Activated CD8-positive, alpha-beta memory T cell treated with anti-CD3 and anti-CD28 coated beads, Interleukin-2, amount 10 ng/mL, durations not matched to agents 7 days and 5 days (primary cell): ENCODE measurements around the gene ICAM3. TPM values are rescaled to one million over a fixed set of nuclear protein-coding genes. Genes with fewer than 3 reads are reported as not detected.

Experiments
- ATAC-seq: fragments of 150-1000 bp; cut with Tn5 transposase; one replicate; pipeline ENCODE4 v1.10.0; 2021; ENCODE audit warnings: moderate library complexity
- CTCF ChIA-PET: fragments of 350-600 bp; sonication (Branson Sonifier 250); formaldehyde crosslinking; loops from one replicate; lab custom pipeline; 2021; ENCODE audit warnings: antibody characterized with exemption; lab: Charles Lee
- DNase-seq: peaks from one replicate; pipeline ENCODE4 v3.0.0-alpha.2; 2020
- H3K27ac Mint-ChIP-seq: one replicate; pipeline ENCODE4 v1.8.0; 2021; ENCODE audit warnings: mild to moderate bottlenecking, mixed read lengths
- H3K27me3 Mint-ChIP-seq: one replicate; pipeline ENCODE4 v1.8.0; 2021; ENCODE audit warnings: mixed read lengths
- H3K36me3 Mint-ChIP-seq: one replicate; pipeline ENCODE4 v1.8.0; 2021; ENCODE audit warnings: mild to moderate bottlenecking, mixed read lengths
- H3K4me1 Mint-ChIP-seq: one replicate; pipeline ENCODE4 v1.8.0; 2021; ENCODE audit warnings: mixed read lengths
- H3K4me3 Mint-ChIP-seq: one replicate; pipeline ENCODE4 v1.8.0; 2021; ENCODE audit warnings: mild to moderate bottlenecking, moderate library complexity, mixed read lengths
- H3K9me3 Mint-ChIP-seq: one replicate; pipeline ENCODE4 v1.8.0; 2022; ENCODE audit warnings: low read depth, mixed read lengths
- total RNA-seq, 2 experiments: library from RNA; stranded (reverse); gene quantifications; one replicate each; pipeline ENCODE4 v1.2.3, GENCODE V29; 2021

Gene ICAM3
- total RNA-seq, 2 experiments from 2014 or later = 169 to 192 TPM

GRCh38 chr19:10290357-10290875 is 49.0 kb downstream of the ICAM3 start:
- Mint-ChIP-seq H3K36me3 (peaks cover 11% of the 10 kb centered on the region), H3K9me3 (no peaks in the 10 kb centered on the region), H3K4me3 (peak overlapping the region; percentile 68), H3K4me1 (peaks cover 74% of the 10 kb centered on the region), H3K27ac (no peak overlapping the region), H3K27me3 (peaks cover 74% of the 10 kb centered on the region)
- no peak for ATAC-seq
- no peak for DNase-seq
- CTCF ChIA-PET = interaction anchor here (1.0 to 10.1 kb wide), 8 partner anchors 9 to 136 kb away, joined by 3 to 116 read pairs (median 8); partner anchors contain the start of gene ICAM1

- Mint-ChIP-seq H3K4me3 (peak within 1 kb of the TSS; percentile 68), H3K36me3 (peaks cover 16% of the 10 kb centered on the region), H3K4me1 (peaks cover 76% of the 10 kb centered on the region), H3K27ac (peak within 1 kb of the TSS; percentile 49), H3K9me3 (no peaks in the 10 kb centered on the region), H3K27me3 (peaks cover 69% of the 10 kb centered on the region)
- ATAC-seq (no peak), DNase-seq (no peak)
- CTCF ChIA-PET = interaction anchor here (1.0 to 10.1 kb wide), 8 partner anchors 9 to 127 kb away, joined by 3 to 116 read pairs (median 7); partner anchors contain the start of gene ICAM1
Measured at GRCh38 chr19:10289836-10290356, 49.5 kb downstream of the ICAM3 start, which contains the start of gene ICAM5. TSS of gene ICAM5 (plus strand) at chr19:10289952. CDS start at chr19:10290044, 92 bp downstream.

- Mint-ChIP-seq H3K4me3 (peak overlapping the region; percentile 68), H3K27ac (peak overlapping the region; percentile 49), H3K27me3 (peaks cover 63% of the 10 kb centered on the region), H3K4me1 (peaks cover 73% of the 10 kb centered on the region), H3K36me3 (peaks cover 22% of the 10 kb centered on the region), H3K9me3 (no peaks in the 10 kb centered on the region)
- CTCF ChIA-PET = interaction anchor here (0.9 to 10.1 kb wide), 11 partner anchors 9 to 128 kb away, joined by 3 to 116 read pairs (median 4); partner anchors contain the start of gene ICAM1
- peak; percentile 76 for DNase-seq
- peak; percentile 31 for ATAC-seq
Measured at GRCh38 chr19:10289167-10289835, 50.1 kb downstream of the ICAM3 start.

GRCh38 chr19:10288662-10289166 is 50.7 kb downstream of the ICAM3 start:
- DNase-seq (peak; percentile 64), ATAC-seq (peak; percentile 8)
- CTCF ChIA-PET = interaction anchor here (0.9 to 10.1 kb wide), 10 partner anchors 9 to 129 kb away, joined by 3 to 116 read pairs (median 4); partner anchors contain the start of gene ICAM1
- Mint-ChIP-seq H3K36me3 (peaks cover 28% of the 10 kb centered on the region), H3K9me3 (no peaks in the 10 kb centered on the region), H3K4me3 (peak overlapping the region; percentile 68), H3K27ac (peak overlapping the region; percentile 49), H3K4me1 (peaks cover 73% of the 10 kb centered on the region), H3K27me3 (peaks cover 57% of the 10 kb centered on the region)

GRCh38 chr19:10286803-10287737 is 52.4 kb downstream of the ICAM3 start, which contains the start of gene ICAM4:
TSS of gene ICAM4 (plus strand) at chr19:10286955. CDS start at chr19:10287013, 58 bp downstream.
- ATAC-seq = peak; percentile 34
- Mint-ChIP-seq H3K9me3 (no peaks in the 10 kb centered on the region), H3K4me3 (peak within 1 kb of the TSS; percentile 20), H3K27ac (peak within 1 kb of the TSS; percentile 56), H3K36me3 (peaks cover 32% of the 10 kb centered on the region), H3K4me1 (peaks cover 61% of the 10 kb centered on the region), H3K27me3 (peaks cover 41% of the 10 kb centered on the region)
- DNase-seq = peak; percentile 68
- CTCF ChIA-PET = interaction anchor here (0.6 to 10.1 kb wide), 4 partner anchors 16 to 239 kb away, joined by 3 to 116 read pairs (median 12); partner anchors contain the start of gene ICAM1

- DNase-seq (no peak), ATAC-seq (no peak)
- Mint-ChIP-seq H3K27me3 (peaks cover 25% of the 10 kb centered on the region), H3K27ac (no peak overlapping the region), H3K36me3 (peaks cover 40% of the 10 kb centered on the region), H3K4me1 (peaks cover 54% of the 10 kb centered on the region), H3K4me3 (no peak overlapping the region), H3K9me3 (no peaks in the 10 kb centered on the region)
- CTCF ChIA-PET = interaction anchor here (1.4 to 10.1 kb wide), 4 partner anchors 15 to 104 kb away, joined by 5 to 116 read pairs (median 12); partner anchors contain the start of gene ICAM1
Measured at GRCh38 chr19:10285393-10285792, 54.0 kb downstream of the ICAM3 start.

GRCh38 chr19:10284960-10285278 is 54.5 kb downstream of the ICAM3 start:
- H3K36me3 Mint-ChIP-seq = peaks cover 42% of the 10 kb centered on the region
- DNase-seq (no peak), ATAC-seq (no peak)
- H3K27ac Mint-ChIP-seq = no peak overlapping the region
- H3K27me3 Mint-ChIP-seq = peaks cover 21% of the 10 kb centered on the region
- H3K4me1 Mint-ChIP-seq = peaks cover 54% of the 10 kb centered on the region
- CTCF ChIA-PET = interaction anchor here (1.4 to 10.1 kb wide), 3 partner anchors 14 to 104 kb away, joined by 5 to 116 read pairs (median 20); partner anchors contain the start of gene ICAM1
- no peak overlapping the region for H3K4me3 Mint-ChIP-seq
- no peaks in the 10 kb centered on the region for H3K9me3 Mint-ChIP-seq

- CTCF ChIA-PET = interaction anchor here (1.4 to 10.1 kb wide), 3 partner anchors 14 to 105 kb away, joined by 5 to 116 read pairs (median 20); partner anchors contain the start of gene ICAM1
- H3K4me1 Mint-ChIP-seq = peaks cover 59% of the 10 kb centered on the region
- no peak overlapping the region for H3K4me3 Mint-ChIP-seq
- DNase-seq = no peak
- peaks cover 19% of the 10 kb centered on the region for H3K27me3 Mint-ChIP-seq
- H3K27ac Mint-ChIP-seq = no peak overlapping the region
- peaks cover 45% of the 10 kb centered on the region for H3K36me3 Mint-ChIP-seq
- ATAC-seq = no peak
- H3K9me3 Mint-ChIP-seq = no peaks in the 10 kb centered on the region
Measured at GRCh38 chr19:10284065-10284959, 55.1 kb downstream of the ICAM3 start.

Other genes starting within 250 kb of the ICAM3 start
- 1 to 10 TPM; 2.7 to 3.3 TPM for gene ANGPTL6, start 236.9 kb downstream of the ICAM3 start, total RNA-seq
- 100 to 1,000 TPM in 1 of 2 experiments, 10 to 100 TPM in 1; 98.5 to 115 TPM for gene PPAN, start 233.3 kb downstream of the ICAM3 start, total RNA-seq
- gene P2RY11, start 227.9 kb downstream of the ICAM3 start, total RNA-seq = 10 to 100 TPM; 36.0 to 43.7 TPM
- gene EIF3G, start 219.7 kb downstream of the ICAM3 start, total RNA-seq = 100 to 1,000 TPM; 216 to 256 TPM
- gene DNMT1, start 144.7 kb downstream of the ICAM3 start, total RNA-seq = 100 to 1,000 TPM; 433 to 500 TPM
- 1 to 10 TPM; 6.1 to 8.5 TPM for gene S1PR2, start 108.3 kb downstream of the ICAM3 start, total RNA-seq
- 100 to 1,000 TPM in 1 of 2 experiments, 10 to 100 TPM in 1; 85.4 to 112 TPM for gene MRPL4, start 87.4 kb downstream of the ICAM3 start, total RNA-seq
- 10 to 100 TPM; 17.7 to 31.5 TPM for gene ICAM1, start 68.5 kb downstream of the ICAM3 start, total RNA-seq
- gene ICAM4, start 52.7 kb downstream of the ICAM3 start, total RNA-seq = under 1 TPM; 0.89 to 0.99 TPM
- under 1 TPM; 0.41 to 0.84 TPM for gene ICAM5, start 49.7 kb downstream of the ICAM3 start, total RNA-seq
- 1 to 10 TPM in 1 of 2 experiments, under 1 TPM in 1; 0.93 to 3.3 TPM for gene ZGLP1, start 29.8 kb downstream of the ICAM3 start, total RNA-seq
- 10 to 100 TPM in 1 of 2 experiments, 1 to 10 TPM in 1; 7.4 to 11.1 TPM for gene FDX2, start 23.6 kb downstream of the ICAM3 start, total RNA-seq
- 10 to 100 TPM; 87.0 to 87.8 TPM for gene RAVER1, start 6.1 kb downstream of the ICAM3 start, total RNA-seq
- 100 to 1,000 TPM; 277 to 296 TPM for gene TYK2, start 40.9 kb upstream of the ICAM3 start, total RNA-seq
- gene CDC37, start 63.9 kb upstream of the ICAM3 start, total RNA-seq = 100 to 1,000 TPM; 283 to 309 TPM
- gene PDE4A, start 80.9 kb upstream of the ICAM3 start, total RNA-seq = 100 to 1,000 TPM in 1 of 2 experiments, 10 to 100 TPM in 1; 74.9 to 103 TPM
- 100 to 1,000 TPM in 1 of 2 experiments, 10 to 100 TPM in 1; 99.8 to 104 TPM for gene KEAP1, start 163.7 kb upstream of the ICAM3 start, total RNA-seq
- 1 to 10 TPM in 1 of 2 experiments, under 1 TPM in 1; 0.14 to 1.4 TPM for gene S1PR5, start 177.8 kb upstream of the ICAM3 start, total RNA-seq
- 10 to 100 TPM; 48.3 to 57.8 TPM for gene ATG4D, start 204.3 kb upstream of the ICAM3 start, total RNA-seq
- gene KRI1, start 226.4 kb upstream of the ICAM3 start, total RNA-seq = 10 to 100 TPM; 68.1 to 72.2 TPM
- 10 to 100 TPM; 40.9 to 73.3 TPM for gene CDKN2D, start 229.4 kb upstream of the ICAM3 start, total RNA-seq
- not detected for gene AP1M2, start 247.7 kb upstream of the ICAM3 start, total RNA-seq